SU-DHL-6 (cell line): Measurements from ENCODE around the gene CBFA2T2.

ENCODE experiments used
- CTCF ChIP-seq: fragments of 200-600 bp; sonication (generic); IDR thresholded peaks from one replicate; pipeline ENCODE4 v1.5.1; 2017; ENCODE audit warnings: antibody characterized with exemption, mild to moderate bottlenecking, low read length, moderate library complexity; ENCODE audit not compliant: insufficient read depth, poor library complexity, severe bottlenecking
- EZH2phosphoT487 ChIP-seq: fragments of 200-600 bp; sonication (generic), shearing (Covaris generic); conservative IDR thresholded peaks from 2 replicates; pipeline ENCODE4 v1.6.1; 2018; ENCODE audit warnings: mild to moderate bottlenecking, antibody characterized with exemption, low read length, moderate library complexity, mixed read lengths

GRCh38 chr20:33685328-33686099 lies 195.6 kb downstream of the CBFA2T2 start:
- TF ChIP-seq CTCF (no peak), EZH2phosphoT487 (no peak)
